ENCODE measurements around the gene HTR6. TPM values are rescaled to one million over a fixed set of nuclear protein-coding genes. Genes with fewer than 3 reads are reported as not detected.

HTR6 gene
- total RNA-seq, 1 experiment from 2014 or later = not detected

GRCh38 chr1:19680644-19681043 is 16.0 kb downstream of the HTR6 start:
- CTCF ChIA-PET = no interaction called here
- Mint-ChIP-seq H3K9me3 (ENCODE audit: low read depth, unreplicated experiment) (no peaks in the 10 kb centered on the region), H3K4me1 (ENCODE audit: low read depth, unreplicated experiment) (no peaks in the 10 kb centered on the region), H3K27me3 (ENCODE audit: unreplicated experiment) (peaks cover 23% of the 10 kb centered on the region), H3K36me3 (ENCODE audit: insufficient read depth, unreplicated experiment) (peaks cover 5% of the 10 kb centered on the region), H3K4me3 (ENCODE audit: low read depth, unreplicated experiment) (no peak overlapping the region), H3K27ac (ENCODE audit: unreplicated experiment) (no peak overlapping the region)
- DNase-seq = no peak
- intact Hi-C loops (cut with micrococcal nuclease; ENCODE audit: unreplicated experiment) = no loop called here
- no peak for TF ChIP-seq CTCF (IDR thresholded peaks at IDR 0.05; ENCODE audit: unreplicated experiment)
- no TSS peak for BruUV-seq (replicated peaks)

- CTCF ChIA-PET = interaction anchor here (0.6 kb wide), 1 partner anchor 8 kb away, joined by 7 read pairs; no protein-coding TSS in a partner anchor
- peaks cover 7% of the 10 kb centered on the region for H3K27me3 Mint-ChIP-seq (ENCODE audit: unreplicated experiment)
- no peak overlapping the region for H3K27ac Mint-ChIP-seq (ENCODE audit: unreplicated experiment)
- H3K36me3 Mint-ChIP-seq (ENCODE audit: insufficient read depth, unreplicated experiment) = no peaks in the 10 kb centered on the region
- no peak for DNase-seq
- H3K4me1 Mint-ChIP-seq (ENCODE audit: low read depth, unreplicated experiment) = no peaks in the 10 kb centered on the region
- intact Hi-C loops (cut with micrococcal nuclease; ENCODE audit: unreplicated experiment) = no loop called here
- no peak for TF ChIP-seq CTCF (IDR thresholded peaks at IDR 0.05; ENCODE audit: unreplicated experiment)
- H3K9me3 Mint-ChIP-seq (ENCODE audit: low read depth, unreplicated experiment) = no peaks in the 10 kb centered on the region
- no peak overlapping the region for H3K4me3 Mint-ChIP-seq (ENCODE audit: low read depth, unreplicated experiment)
- no TSS peak for BruUV-seq (replicated peaks)
Observed at GRCh38 chr1:19682257-19682656, 17.6 kb downstream of the HTR6 start.

GRCh38 chr1:19682901-19683300 is 18.2 kb downstream of the HTR6 start:
- no peaks in the 10 kb centered on the region for H3K4me1 Mint-ChIP-seq (ENCODE audit: low read depth, unreplicated experiment)
- H3K27ac Mint-ChIP-seq (ENCODE audit: unreplicated experiment) = no peak overlapping the region
- no peak for DNase-seq
- no peaks in the 10 kb centered on the region for H3K9me3 Mint-ChIP-seq (ENCODE audit: low read depth, unreplicated experiment)
- CTCF ChIA-PET = interaction anchor here (0.6 kb wide), 1 partner anchor 113 kb away, joined by 3 read pairs; no protein-coding TSS in a partner anchor
- no peaks in the 10 kb centered on the region for H3K36me3 Mint-ChIP-seq (ENCODE audit: insufficient read depth, unreplicated experiment)
- BruUV-seq (replicated peaks) = no TSS peak
- no peak for TF ChIP-seq CTCF (IDR thresholded peaks at IDR 0.05; ENCODE audit: unreplicated experiment)
- no peak overlapping the region for H3K4me3 Mint-ChIP-seq (ENCODE audit: low read depth, unreplicated experiment)
- peaks cover under 1% of the 10 kb centered on the region for H3K27me3 Mint-ChIP-seq (ENCODE audit: unreplicated experiment)
- intact Hi-C loops (cut with micrococcal nuclease; ENCODE audit: unreplicated experiment) = no loop called here

- Mint-ChIP-seq H3K9me3 (ENCODE audit: low read depth, unreplicated experiment) (no peaks in the 10 kb centered on the region), H3K27ac (ENCODE audit: unreplicated experiment) (no peak overlapping the region), H3K36me3 (ENCODE audit: insufficient read depth, unreplicated experiment) (no peaks in the 10 kb centered on the region), H3K27me3 (ENCODE audit: unreplicated experiment) (no peaks in the 10 kb centered on the region), H3K4me1 (ENCODE audit: low read depth, unreplicated experiment) (no peaks in the 10 kb centered on the region), H3K4me3 (ENCODE audit: low read depth, unreplicated experiment) (no peak overlapping the region)
- CTCF ChIA-PET = interaction anchor here (0.6 to 0.8 kb wide), 2 partner anchors 26 to 112 kb away, joined by 3 to 4 read pairs; no protein-coding TSS in a partner anchor
- no TSS peak for BruUV-seq (replicated peaks)
- intact Hi-C loops (cut with micrococcal nuclease; ENCODE audit: unreplicated experiment) = no loop called here
- no peak for DNase-seq
- TF ChIP-seq CTCF (IDR thresholded peaks at IDR 0.05; ENCODE audit: unreplicated experiment) = no peak
Observed at GRCh38 chr1:19683351-19683750, 18.7 kb downstream of the HTR6 start.
